NCI-H2029 treated with DMSO at 0.1 percent for 48 hours (cell line): Measurements from ENCODE around the gene ASPDH.
"Not testable (repeated sequence)": the region's sequence is repeated elsewhere in the genome, so short reads cannot be mapped to it uniquely, and the experiment has no call there.

Experiments used
- DNase-seq: peaks from one replicate; lab custom pipeline; 2025; lab: John Stamatoyannopoulos, UW

The ASPDH gene

DNA sequence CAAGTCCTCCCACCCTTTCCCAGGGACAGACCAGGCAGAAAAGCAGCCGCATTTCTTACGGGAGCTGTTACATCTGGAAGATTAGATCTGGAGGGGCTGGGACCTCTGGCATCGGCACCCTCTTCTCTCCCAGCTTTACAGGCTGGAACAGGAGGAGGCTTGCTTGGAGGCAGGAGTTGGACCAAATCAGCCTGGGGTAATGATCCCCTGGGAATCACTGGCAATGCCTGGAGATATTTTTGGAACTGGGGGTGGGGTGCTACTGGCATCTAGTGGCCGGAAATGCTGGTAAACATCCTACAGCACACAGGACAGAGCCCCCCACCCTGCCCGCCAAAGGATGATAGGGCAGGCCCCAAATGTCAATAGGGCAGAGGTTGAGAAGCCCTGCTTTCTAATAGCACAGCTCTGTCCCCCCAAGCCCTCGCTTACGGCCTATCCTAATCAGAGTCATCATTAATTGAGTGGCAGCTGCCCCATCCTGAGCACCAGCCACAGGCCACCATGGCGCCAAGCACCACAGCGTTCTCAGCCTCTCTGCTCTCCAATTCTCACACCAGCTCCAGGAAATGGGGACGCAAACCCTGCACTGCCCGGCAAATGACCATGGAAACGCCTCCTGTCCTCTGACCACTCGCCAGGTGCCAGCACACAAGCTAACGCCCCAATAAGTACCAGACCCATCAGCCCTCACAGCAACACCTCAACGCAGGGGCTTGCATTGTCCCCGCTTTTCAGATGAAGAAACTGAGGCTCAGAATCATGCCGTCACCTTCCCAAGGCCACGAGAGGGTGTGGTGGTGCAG is 33.9 kb upstream of the ASPDH start:
- DNase-seq = no peak

DNA sequence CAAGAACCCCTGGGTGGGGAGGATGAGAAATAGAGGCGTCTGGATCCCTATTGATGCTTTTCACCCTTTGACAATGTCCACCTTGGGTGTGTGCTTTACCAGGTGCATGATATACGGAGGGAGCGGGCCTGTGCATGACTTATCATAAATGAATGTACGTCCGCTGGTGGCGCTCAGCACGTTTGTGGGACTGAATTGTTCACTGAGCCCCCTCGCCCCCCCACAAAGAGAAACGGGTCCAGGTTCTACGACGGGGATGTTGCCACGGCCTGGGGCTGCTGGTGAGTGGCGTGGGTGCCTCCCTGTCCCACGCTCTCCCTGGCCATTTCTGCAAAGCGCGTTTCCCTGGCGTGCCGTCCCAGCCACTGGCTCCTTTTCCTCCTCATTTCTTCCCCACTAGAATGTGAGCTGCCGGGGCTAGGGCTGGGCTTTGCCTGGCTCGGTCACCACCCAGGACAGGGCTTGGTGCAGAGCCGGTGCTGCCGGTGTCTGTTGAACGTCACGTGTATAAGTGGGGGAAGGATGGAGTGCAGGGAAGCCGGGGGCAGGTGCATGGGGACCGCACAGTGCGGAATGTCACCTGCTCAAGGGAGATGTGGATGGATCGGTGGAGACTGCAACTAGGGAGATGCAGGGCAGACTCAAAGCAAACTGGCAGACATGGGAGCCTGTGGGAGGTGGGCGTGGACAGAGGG is 33.0 kb upstream of the ASPDH start:
- DNase-seq = no peak

DNA sequence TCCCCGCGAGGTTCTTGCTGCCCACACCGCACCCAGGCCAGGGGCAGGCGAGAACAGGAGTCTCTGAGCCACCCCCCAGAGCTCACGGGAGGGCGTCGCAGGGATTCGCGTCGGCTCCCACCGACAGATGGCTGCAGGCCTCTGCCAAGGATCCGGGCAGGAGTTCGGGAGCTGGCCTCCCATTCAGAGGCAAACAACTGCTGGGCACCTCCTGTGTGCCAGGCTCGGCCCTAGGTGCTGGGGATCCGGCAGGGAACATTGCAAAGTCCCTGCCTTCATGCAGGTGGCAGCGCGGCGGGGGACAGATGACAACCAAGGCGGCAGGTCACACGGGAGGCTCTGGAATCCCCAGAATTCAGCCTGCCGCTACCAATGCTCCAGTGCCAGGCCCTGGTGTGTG is 29.2 kb upstream of the ASPDH start:
- DNase-seq = no peak

DNA sequence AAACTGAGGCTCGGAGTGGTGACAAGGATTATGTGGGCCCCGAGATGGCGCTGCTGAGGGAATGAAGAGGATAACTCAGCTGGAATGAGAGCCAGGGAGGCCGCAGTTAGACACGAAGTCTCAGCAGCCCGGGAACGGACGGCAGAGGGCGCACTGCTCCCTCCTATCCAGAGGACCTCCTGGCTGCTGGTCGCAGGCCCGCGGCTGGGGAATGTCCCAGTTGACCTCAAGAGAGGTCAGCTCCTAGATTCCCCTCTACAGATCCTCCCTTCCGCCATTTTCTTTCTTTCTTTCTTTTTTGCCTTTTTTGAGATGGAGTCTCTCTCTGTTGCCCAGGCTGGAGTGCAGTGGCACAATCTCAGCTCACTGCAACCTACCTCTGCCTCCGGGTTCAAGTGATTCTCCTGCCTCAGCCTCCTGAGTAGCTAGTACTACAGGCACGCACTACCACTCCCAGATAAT is 24.1 kb upstream of the ASPDH start:
- DNase-seq = no peak

DNA sequence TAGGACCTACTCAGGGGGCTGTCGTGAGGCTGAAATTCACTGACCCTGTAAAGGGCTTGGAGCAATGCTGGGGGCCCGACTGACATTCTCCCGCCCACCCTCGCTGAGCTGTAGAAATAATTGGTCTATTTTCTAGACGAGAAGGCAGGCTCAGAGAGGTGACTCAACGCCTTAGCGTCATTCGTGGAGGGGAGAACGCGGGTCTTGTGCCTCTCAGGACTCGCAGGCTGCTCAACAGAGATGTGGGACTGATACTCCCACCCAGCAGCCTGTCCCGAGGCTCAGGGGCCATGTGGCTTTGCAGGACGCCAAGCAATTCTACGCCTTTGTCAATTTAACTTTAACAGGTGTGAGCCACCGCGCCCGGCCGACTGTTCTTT is 23.6 kb upstream of the ASPDH start:
- DNase-seq = no peak

DNA sequence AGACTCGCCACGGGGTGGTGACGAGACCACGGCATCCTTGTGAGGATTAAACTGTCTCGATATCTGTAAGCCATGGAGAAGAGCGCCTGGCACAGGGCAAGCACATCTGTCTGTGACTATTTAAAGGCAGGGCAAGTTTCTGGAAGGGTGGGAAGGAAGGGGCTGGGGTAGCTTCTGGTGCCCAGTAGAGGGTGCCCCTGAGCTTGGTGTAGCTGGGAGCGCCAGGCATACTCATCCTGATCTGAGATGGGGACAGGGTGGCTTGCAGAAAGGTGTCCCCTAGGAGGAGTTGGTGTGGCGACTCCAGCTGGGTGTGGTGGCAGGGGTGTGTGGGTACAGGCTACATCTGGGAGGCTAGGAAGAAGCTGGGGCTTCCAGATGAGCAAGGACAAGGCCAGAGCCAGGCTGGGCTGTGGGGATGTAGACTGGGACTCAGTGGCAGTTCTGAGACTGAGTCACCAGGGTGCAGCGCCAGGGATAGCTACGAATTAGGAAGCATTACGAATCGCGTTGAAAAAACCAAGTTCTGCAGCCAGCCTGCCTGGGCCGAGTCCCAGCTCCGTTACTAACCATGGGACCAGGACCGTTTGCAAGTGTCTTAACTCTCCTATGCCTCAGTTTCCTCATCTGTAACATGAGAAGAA is 23.1 kb upstream of the ASPDH start:
- no peak for DNase-seq

DNA sequence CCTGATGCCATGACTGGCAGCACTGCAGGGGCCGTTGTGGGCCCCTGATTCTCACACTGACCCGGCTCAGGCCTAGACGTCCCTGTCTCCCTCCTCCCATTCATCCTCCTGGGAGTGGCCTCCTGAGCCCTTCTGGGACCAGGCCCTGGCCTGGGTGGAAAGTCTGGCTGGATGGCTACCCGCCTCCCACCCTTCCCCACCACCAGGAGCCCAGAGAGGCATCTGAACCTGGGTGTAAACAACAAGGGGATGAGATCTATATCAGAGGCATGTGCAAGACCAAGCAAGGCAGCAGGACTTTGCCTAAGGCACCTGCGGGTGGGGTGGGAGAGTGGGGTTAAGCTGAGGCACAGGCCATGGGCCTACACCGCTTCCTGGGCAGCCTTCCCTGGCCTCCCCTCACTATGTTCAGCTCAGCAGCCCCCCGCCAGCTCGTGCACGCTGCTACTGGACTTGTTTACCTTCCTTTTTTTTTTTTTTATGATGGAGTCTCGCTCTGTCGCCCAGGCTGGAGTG is 22.0 kb upstream of the ASPDH start:
- DNase-seq = no peak

DNA sequence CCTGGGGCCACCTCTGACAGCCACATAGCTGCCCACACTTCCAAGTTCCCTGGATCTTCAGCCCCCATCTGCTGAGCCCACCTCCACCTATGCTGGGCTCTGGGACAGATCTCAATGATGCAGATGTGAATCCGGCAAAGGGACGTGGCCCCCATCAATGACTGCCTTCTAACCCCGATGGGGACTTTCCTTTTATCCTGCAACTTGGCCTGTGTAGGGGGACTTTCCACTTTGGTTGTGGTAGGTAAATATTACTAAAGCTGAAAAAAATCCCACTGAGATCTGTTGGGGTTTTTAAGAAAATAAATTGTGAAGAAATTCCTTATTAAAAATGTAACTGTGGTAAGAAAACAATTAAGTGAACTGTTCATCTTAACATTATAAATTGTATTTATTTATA is 20.8 kb upstream of the ASPDH start:
- DNase-seq = no peak

DNA sequence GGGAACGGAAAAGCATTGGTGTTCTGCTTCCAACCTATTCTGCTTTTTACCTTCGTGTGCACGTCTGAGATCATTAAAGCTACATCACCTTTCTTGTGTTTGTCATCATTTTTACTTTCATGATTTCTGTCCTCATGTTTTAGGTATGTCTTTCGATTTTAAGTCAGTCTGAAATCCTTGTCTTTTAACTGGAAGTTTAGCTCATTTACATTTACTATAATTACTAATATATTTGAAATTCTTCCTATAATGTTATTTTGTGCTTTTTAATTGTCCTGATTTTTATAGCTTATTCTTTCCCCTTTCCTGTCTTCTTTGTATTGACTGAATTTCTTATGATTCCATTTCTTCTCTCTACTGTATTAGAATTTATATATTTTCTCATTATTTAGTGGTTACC is 19.2 kb upstream of the ASPDH start:
- DNase-seq = no peak

DNA sequence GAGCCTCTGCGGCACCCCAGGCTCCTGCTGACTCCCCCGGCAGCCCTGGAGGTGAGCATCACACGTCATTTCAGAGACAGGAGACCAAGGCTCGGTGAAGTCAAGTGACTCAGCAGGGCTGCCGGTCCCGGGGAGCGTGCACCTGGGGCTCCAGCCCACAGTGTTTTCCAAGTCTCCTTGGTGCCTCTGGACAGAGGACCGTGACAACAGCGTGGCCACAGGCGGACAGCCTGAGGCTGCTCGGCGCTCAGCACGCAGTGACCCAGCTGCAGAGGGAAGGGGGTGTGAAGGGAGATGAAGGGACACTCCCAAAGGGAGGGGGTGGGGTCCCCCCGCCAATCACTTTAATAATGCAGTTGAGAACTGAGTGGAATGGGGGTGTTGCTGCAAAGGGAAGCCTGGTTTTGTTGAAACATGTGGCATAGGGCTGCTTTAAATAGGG is 17.5 kb upstream of the ASPDH start:
- DNase-seq = no peak

DNA sequence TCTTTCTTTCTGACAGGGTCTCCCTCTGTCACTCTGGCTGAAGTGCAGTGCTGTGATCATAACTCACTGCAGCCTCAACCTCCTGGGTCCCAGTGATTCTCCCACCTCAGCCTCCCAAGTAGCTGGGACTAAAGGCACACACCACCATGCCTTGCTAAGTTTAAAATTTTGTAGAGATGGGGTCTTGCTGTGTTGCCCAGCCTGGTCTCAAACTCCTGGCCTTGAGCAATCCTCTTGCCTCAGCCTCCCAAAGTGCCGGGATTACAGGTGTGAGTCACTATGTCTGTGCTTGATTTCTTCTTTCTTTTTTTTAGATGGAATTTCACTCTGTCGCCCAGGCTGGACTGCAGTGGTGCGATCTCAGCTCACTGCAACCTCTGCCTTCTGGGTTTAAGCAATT is 14.3 kb upstream of the ASPDH start:
- not testable (repeated sequence) for DNase-seq

DNA sequence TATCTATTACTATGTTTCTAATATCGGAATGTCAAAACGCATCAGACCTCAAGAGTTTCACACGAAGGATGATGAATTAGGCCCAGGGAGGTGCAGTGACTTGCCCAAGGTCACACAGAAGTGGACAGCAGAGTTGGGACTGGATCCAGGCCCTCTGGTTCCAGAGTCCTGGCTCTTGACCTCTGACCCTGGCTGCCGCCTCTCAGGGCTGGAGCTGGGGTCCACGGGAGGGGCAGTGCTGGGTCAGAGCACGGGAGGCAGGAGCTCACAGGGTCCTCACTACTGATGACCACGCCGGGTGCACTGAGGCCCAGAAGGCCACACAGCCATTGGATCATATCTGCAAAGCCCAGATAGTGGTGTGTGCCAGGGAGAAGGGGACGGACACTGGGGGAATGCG is 9.2 kb upstream of the ASPDH start:
- no peak for DNase-seq

DNA sequence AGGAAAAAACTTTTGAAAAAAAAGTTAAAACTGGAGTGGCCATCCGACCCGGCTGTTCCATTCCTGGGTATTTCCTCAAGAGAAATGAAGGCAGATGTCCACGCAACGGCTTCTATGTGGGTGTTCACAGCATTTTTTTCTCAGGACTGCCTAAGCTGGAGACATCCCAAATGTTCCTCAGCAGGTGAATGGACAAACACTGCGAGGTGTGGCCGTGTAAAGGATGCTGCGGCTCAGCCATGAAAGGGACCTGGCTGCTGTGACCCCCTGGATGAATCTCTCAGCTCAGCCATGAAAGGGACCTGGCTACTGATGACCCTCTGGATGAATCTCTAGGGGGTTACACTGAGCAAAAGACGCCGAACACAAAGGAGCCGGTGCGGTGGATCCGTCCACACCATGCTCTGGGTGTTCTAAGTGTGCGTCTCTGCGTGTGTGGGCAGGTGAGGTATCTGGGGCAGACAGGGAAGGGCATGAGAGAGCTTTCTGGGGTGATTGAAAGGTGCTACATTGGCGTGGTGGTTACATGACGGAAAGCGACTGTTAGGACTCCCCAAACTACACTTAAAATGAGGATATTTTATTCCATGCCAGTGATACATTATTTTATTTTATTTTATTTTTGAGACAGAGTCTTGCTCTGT is 7.2 kb upstream of the ASPDH start:
- DNase-seq = no peak

DNA sequence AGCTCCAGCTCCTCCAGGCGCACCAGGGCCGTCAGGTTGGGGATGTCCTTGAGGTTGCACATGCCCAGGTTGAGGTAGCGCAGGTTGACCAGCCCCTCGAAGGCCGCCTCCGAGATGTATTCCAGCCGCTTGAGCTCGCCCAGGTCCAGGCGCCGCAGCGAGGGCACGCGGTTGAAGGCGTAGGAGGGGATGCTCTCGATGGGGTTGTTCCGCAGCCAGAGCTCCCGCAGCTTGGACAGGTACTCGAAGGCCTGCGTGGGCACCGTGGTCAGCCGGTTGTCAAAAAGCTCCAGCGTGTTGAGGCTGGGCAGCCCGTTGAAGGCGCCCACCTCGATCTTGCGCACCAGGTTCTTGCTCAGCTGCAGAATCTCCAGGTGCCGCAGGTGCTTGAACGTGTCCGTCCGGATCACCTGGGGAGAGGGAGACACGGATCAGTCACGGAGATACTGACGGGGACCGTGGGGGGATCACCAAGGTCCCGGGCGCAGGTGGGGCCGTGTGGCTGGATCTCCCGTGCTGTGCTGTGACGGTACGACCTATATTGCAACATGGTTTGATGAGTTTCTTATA is 5.4 kb upstream of the ASPDH start:
- DNase-seq = no peak

DNA sequence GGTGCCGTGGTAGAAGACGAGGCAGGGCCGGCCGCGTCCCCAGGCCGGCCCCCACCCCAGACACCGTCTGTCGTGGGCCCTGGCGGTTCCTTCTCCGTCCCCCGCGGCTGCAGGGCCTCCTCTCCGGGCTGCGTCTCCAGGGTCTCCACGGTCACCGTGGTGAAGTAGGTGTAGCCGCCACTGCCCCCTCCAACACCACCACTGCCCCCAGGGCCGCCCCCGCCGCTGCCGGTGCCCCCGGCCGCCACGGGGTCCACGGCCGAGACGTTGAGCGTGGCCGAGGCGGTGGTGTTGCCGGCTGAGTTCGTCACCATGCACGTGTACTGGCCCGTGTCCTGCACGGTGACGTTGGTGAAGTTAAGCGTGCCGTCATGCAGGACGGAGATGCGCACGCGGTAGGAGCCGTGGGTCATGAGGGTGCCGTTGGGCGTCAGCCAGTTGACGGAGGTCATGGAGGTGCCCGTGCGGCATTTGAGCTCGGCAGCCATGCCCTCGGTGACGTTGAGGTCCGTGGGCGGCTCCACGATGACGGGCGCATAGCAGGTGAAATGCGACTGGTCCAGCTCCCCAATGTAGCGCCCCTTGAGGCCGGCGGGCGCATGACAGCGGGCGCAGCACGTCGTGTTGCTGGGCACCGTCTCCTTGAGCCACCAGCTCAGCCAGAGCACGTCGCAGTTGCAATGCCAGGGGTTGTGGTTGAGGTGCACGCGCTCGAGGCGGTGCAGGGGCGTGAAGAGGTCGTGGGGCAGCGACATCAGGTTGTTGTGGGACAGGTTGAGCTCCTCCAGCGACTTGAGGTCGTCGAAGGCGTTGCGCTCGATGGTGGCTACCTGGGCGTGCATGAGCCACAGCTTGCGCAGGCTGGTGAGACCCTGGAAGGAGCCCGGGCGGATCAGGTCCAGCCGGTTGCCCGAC is 4.6 kb upstream of the ASPDH start:
- no peak for DNase-seq

DNA sequence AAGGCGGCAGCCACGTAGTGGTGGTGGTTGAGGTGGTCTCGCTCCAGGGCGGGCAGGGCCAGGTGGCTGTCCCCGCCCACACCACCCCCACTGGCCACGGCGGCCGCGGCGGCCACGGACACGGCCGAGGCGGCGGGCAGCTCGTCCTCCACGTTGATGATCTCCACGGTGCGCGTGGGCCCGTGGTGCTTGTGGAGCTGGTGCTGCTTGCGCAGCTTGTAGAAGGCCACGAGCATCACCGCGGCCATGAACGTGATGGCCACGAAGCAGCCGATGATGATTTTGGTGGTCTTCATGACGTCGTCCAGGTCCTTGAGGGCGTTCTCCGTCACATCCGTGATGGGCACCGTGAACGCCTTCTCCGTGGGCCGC is 4.0 kb upstream of the ASPDH start:
- no peak for DNase-seq

DNA sequence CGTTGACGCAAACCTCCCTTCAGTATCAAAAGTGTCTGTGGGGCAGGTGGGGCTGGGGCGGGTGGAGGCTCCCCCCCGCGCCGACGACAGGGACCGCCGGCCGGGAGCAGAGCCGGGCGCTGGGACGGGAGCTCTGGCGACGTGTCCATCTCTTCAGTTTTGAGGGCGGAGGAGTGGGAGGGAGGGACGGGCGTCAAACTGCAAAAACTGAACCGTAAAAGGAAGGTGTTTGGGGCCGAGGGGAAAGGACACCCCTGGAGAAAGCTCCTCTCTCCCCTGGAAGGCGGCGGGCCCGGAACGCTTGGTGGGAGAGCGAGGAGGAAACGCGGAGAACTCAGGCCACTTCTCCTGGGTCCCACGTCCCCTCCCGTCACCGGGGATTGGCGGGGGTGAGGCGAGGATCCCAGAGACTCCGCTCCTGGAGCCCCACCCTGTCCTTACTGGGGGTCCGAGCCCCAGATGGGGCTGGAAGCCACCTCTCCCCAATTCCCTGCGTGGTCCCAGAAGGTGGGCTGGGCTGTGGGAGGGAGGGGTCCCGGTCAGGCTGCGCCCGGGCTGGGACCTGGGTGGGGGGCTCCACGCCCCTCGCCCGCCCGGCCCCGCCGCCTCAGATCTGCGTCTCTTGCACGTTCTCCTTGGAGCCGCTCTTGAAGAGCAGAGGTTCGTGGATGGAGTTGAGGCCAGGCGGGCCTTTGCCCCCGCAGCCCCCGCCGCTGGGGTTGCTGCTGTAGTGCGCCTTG is 3.4 kb upstream of the ASPDH start:
- DNase-seq = no peak

DNA sequence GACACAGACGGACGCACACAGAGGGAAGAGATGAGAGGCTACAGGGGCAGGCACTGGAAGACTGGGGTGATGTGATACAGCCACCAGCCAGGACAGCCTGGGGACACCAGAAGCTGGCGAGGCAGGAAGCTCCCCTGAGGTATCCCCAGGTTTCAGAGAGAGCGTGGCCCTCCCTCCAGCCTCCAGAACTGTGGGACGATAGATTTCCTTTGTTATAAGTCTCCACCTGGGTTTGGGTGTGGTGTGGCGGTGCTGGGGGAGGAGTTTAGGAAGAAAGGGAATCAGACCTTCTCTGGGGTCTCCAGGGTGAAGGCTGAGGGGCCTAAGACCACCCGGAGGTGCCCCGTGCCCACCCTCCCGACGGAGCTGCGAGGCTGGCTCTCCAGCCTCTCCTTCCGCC is 2.7 kb upstream of the ASPDH start:
- DNase-seq = no peak

DNA sequence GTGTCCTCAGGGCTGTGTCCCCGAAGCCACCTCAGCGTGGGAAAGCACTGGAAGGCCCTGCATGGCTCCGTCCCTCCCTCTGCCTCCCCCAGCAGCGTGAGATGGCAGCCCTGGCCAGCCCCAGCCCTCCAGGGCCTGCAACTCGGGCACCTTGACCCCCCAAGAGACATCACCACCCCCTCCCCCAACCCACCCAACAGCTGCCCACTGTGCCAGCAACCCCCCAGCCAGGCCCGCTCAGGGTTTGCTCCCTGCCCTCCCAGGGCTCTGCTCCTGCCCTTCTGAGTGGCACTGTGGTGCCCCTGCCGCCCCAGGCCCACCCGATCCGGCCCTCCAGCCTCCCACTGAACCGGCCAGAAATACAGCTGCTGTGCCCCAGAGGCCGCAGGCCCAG is 1.5 kb upstream of the ASPDH start:
- DNase-seq = no peak
